Cerebellar nuclear complex (tissue), 1 donor: ENCODE results near the gene COMP.
A peak's percentile ranks its signal among the peaks of the same experiment; 100 is the strongest.
"Not testable (repeated sequence)": the region's sequence is repeated elsewhere in the genome, so short reads cannot be mapped to it uniquely, and the experiment has no call there.

Experiments
- DNase-seq, 2 experiments: peaks; one replicate each; lab custom pipeline; 2025; lab: John Stamatoyannopoulos, UW

The COMP gene

GRCh38 chr19:18745931-18746330, 45.2 kb downstream of the COMP start:
- no peak for DNase-seq

- peak; percentile 92 to 96 for DNase-seq
Measured at GRCh38 chr19:18745012-18745735, 45.9 kb downstream of the COMP start.

- DNase-seq, result no peak
Measured at GRCh38 chr19:18743784-18744418, 47.2 kb downstream of the COMP start.

DNA sequence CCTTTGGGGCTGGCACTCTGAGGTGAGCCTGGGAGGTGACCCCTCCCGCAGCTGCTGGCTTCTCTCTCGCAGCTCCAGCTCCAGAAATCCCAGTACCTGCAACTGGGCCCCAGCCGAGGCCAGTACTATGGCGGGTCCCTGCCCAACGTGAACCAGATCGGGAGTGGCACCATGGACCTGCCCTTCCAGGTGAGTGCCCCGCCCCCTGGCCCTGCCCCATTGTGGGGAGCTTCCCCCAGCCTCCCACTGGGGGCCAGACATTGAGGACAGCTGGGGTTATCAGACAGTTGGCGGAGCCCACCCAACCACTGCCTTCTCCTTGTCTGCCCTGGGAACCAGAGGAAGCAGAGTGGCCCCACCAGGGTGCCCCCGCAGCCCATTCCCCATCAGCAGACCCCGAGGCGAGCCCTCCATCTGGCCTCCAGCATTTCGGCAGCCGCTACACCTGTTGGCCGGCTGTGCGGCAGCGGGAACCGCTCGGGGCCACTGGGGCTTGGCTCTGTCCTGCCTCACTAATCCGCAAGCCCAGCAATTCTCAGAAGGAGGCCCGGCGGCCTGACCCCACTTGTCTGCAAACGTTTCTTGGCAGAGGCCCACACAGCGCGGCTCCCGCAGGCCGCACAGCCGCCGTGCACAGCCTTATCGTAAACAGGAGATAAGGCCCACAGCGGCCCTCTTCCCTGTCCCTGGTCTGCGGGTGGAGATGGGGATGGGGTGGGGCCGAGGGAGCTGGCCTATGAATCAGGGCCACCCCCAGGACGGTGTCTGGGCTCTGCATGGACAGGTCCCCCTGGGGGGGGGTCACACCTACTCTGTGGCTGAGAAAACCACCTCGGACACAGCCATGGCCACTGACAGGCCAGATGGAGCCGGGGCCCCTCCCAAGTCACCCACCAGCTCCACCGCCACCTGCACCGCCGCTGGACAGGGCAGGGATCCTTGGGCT, 48.0 kb downstream of the COMP start:
- no peak for DNase-seq

GRCh38 chr19:18742324-18742723, 48.8 kb downstream of the COMP start:
- DNase-seq, result no peak

- DNase-seq, result no peak
Measured at GRCh38 chr19:18741124-18742121, 49.7 kb downstream of the COMP start.

DNA sequence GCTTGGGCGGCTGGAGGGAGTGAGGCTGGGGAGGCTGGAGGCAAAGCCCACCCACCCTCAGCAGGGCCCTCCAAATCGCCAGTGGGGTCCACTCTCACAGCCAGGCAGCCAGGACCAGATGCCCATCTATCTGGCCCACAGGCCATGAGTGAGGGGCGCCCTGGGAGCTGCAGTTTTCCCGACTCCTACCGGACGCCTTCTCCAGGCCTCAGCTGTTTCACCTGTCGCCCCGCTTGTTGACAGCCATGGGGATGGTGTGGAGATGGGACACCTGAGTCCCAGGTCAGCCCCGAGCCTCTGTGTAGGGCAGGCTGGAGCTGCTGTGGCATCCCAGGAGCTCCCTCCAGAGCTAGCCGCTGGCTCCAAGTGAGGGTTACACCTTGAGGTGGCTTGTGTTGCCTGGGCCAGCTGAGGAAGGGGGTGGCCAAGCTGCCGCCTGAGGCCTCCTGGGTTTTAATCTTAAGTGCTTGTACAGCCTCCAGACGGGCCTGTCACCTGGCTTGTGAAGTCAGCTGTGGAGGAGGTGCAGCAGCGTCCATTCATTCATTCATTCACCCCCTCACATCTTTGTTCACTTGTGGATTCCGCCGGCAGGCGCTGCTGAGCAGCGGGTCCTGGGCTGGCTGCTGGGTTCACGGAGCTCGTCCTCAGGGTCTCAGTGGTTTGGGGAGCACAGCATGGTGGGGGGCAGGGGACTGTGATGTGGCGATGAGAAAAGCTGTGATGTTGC, 52.0 kb downstream of the COMP start:
- DNase-seq, result no peak

GRCh38 chr19:18737954-18738351, 53.2 kb downstream of the COMP start:
- DNase-seq, result no peak

DNA sequence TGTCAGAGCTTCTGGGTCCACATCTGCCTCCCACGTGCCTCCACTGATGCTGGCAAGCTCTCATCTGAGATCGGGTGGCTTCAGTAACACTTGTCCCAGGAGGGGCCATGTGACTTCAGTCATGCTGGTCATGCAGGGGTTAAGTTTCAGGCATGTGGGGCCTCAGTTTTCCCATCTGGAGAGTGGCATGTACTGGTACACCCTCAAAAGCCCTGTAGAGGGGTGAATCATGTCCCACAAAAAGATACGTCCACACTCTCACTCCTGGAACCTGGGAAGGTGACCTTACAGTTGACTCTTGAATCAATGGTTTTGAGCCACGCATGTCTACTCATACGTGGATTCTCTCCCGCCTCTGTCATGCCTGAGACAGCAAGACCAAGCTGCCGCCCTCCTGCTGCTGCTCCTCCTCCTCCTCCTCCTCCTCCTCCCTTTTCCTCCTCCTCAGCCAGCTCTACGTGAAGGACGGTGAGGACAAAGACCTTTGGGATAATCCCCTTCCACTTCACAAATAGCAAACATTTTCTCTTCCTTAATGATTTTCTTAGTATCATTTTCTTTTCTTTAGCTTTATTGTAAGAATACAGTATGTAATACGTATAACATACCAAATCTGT, 53.7 kb downstream of the COMP start:
- no peak for DNase-seq

DNA sequence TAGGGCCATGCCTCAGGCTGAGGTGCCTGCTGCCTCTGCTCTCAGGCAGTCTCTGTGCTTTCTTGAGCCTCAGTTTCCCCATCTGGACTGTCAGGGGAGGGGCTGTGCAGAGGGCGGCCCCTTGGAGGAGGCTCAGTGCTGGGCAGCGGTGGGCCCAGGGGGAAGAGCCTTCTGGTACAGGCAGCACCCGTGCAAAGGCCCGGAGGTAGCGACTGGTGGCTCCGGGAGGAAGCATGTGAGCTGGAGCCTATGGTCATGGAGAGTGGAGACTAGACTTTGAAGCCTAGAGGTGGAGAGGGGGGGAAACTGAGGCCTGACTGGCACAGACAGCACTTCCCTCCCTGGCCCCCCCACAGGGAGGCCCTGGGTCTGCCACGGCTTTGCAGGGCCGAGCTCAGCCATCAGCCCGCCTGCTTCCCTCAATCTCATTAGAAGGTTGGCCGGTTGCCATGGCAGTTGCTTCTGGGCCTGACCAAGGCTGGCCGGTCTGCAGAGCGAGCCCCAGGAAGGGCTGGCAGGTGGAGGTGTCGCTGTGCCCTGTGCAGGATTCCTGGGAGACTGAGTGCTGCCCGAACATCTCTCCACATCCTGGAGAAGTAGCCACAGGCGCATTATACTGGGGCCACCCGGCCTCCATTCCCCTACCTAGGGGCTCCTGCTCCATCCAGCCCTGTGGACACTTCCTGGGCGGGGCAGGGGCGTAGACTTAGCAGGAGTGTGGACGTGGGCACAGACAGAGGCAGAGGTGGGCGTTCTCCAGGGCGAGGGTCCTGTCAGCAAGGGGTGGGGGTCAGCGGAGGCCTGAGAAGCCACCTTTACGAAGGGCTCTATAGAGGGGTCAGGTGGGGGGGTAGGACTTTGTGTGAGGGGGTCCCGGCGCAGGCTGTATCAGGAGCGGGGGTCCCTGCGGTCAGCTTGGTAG, 54.4 kb downstream of the COMP start:
- DNase-seq, result peak in 1 of 2 experiments; percentile 54

DNA sequence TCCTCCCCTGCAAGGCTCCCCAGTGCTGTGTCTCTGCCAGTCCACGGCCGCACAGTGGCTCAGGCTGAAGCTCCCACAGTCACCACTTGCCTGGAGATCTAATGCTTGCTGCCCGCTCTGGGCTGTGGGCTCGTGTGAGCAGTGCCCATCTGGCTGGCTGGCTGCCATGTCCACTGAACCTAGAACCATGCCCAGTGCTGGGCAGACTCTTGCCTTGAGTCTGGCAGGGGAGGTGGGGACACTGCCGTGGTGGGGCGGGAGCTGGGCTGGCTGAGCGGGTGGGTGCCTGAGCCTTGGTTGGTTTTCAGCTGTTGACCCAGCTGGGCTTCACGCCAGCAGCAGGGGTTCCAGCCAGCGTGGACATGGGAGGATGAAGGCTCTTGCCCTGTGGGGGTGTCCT, 55.4 kb downstream of the COMP start:
- no peak for DNase-seq

- no peak for DNase-seq
Measured at GRCh38 chr19:18735324-18735723, 55.8 kb downstream of the COMP start.

DNA sequence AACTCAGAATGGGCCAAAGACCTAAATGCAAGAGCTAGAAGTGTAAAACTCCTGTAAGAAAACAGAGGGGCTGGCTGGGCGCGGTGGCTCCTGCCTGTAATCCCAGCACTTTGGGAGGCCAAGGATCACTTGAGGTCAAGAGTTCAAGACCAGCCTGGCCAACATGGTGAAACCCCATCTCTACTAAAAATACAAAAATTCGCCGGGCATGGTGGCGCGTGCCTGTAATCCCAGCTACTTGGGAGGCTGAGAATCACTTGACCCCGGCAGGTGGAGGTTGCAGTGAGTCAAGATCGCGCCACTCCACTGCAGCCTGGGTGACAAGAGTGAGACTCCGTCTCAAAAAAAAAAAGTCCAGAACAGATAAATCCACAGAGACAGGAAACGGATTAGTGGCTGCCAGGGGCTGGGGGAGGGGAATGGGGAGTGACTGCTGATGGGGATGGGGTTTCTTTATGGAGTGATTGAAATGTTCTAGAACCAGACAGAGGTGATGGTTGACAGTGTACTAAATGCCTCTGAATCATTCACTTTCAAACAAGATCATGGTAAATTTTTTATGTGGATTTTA, 57.3 kb downstream of the COMP start:
- DNase-seq, result not testable (repeated sequence)

GRCh38 chr19:18733196-18733647, 57.9 kb downstream of the COMP start:
- DNase-seq, result no peak
